AG04450 (cell line): ENCODE results near the gene GAGE13. TPM values are rescaled to one million over a fixed set of nuclear protein-coding genes. Genes with fewer than 3 reads are reported as not detected.
"Not testable (repeated sequence)": the region's sequence is repeated elsewhere in the genome, so short reads cannot be mapped to it uniquely, and the experiment has no call there.

Experiments
- CTCF ChIA-PET: fragments of 300-600, 350-600 bp; formaldehyde crosslinking; extraction: SDS; loops from one replicate; lab custom pipeline; 2022; ENCODE audit warnings: antibody characterized with exemption, inconsistent platforms; lab: Charles Lee
- POLR2A ChIA-PET: fragments of 350-600 bp; formaldehyde crosslinking; extraction: SDS; loops from one replicate; lab custom pipeline; 2021; ENCODE audit warnings: antibody characterized with exemption, inconsistent platforms; lab: Yijun Ruan, JAX
- DNase-seq: peaks from one replicate; pipeline ENCODE4 v3.0.0-alpha.2; 2011; ENCODE audit warnings: low read depth, low spot score
- H3K27ac ChIP-seq: one replicate; pipeline ENCODE4 v1.5.1; 2012; ENCODE audit warnings: low read depth, low read length, control low read depth
- H3K27me3 ChIP-seq: one replicate; pipeline ENCODE4 v1.6.0; 2012; ENCODE audit warnings: low read length; ENCODE audit not compliant: control insufficient read depth, insufficient read depth
- H3K4me3 ChIP-seq: 2 replicates; pipeline ENCODE4 v1.5.1; 2011; ENCODE audit warnings: mild to moderate bottlenecking, low read depth, low read length, control low read depth
- H3K9me3 ChIP-seq: 2 replicates; pipeline ENCODE4 v1.5.1; 2012; ENCODE audit warnings: low read length; ENCODE audit not compliant: control insufficient read depth, insufficient read depth
- polyA plus RNA-seq: library from polyadenylated mRNA; depleted of rRNA; stranded (reverse); fragments of >200 nt; gene quantifications from 2 replicates; pipeline ENCODE4 v1.2.3, GENCODE V29; 2011
- TF ChIP-seq, protein P1 (sequence below): IDR thresholded peaks from 2 replicates; pipeline ENCODE4 v1.5.1; 2011; ENCODE audit warnings: low read depth, low read length, control low read depth, inconsistent platforms

GAGE13 gene
- polyA plus RNA-seq, 1 experiment: not detected

DNA sequence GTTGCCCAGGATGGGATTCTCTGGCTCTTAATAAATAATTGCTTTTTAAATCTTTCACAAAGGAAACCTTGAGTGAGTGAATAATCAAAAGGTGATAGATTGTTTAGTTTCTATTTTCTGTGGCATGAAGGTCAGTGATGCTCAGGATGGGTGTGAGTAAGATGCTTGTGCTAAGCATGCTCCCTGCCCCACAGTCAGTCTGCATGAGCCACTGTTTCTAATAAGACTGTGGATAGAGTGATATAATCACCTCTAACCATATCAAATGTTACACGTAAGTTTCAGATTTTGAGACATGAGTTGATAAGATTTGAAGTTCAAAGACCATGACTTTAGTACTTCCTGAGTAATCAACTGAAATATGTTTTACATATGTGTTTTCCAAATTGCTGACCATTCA is 30.7 kb upstream of the GAGE13 start:
- POLR2A ChIA-PET: no interaction called here
- DNase-seq: no peak
- no peak overlapping the region for H3K27ac ChIP-seq
- H3K9me3 ChIP-seq: no peaks in the 10 kb centered on the region
- CTCF ChIA-PET: no interaction called here
- H3K27me3 ChIP-seq: no peaks in the 10 kb centered on the region
- TF ChIP-seq, protein P1, sequence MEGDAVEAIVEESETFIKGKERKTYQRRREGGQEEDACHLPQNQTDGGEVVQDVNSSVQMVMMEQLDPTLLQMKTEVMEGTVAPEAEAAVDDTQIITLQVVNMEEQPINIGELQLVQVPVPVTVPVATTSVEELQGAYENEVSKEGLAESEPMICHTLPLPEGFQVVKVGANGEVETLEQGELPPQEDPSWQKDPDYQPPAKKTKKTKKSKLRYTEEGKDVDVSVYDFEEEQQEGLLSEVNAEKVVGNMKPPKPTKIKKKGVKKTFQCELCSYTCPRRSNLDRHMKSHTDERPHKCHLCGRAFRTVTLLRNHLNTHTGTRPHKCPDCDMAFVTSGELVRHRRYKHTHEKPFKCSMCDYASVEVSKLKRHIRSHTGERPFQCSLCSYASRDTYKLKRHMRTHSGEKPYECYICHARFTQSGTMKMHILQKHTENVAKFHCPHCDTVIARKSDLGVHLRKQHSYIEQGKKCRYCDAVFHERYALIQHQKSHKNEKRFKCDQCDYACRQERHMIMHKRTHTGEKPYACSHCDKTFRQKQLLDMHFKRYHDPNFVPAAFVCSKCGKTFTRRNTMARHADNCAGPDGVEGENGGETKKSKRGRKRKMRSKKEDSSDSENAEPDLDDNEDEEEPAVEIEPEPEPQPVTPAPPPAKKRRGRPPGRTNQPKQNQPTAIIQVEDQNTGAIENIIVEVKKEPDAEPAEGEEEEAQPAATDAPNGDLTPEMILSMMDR: no peak
- no peak overlapping the region for H3K4me3 ChIP-seq

DNA sequence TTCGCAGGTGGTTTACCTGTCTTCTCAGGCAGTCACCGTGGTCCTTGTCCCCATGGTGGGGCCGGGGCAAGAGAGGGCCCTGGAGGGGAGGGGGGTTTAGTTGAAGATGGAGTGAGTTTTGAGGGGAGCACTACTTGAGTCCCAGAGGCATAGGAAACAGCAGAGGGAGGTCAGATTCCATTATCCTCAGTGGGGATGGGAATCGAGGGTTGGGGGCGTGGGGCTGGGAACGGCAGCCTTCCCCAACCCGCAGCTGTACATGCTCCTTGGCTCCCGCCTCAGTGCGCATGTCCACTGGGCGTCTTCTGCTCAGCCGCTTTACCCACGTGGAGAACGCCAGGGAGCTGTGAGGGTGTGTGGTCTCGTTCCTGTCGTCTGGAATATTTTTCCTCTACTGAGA is 28.0 kb upstream of the GAGE13 start, which contains the start of gene GAGE10:
GAGE10 (plus strand) TSS at position 301 of the 400 bp plus-strand sequence. CDS start 1,214 bp downstream, outside the sequence.
- TF ChIP-seq, protein P1: no peak
- H3K9me3 ChIP-seq: no peaks in the 10 kb centered on the region
- H3K27ac ChIP-seq: no peak within 1 kb of the TSS
- no peak within 1 kb of the TSS for H3K4me3 ChIP-seq
- DNase-seq: no peak
- POLR2A ChIA-PET: no interaction called here
- CTCF ChIA-PET: no interaction called here
- no peaks in the 10 kb centered on the region for H3K27me3 ChIP-seq

DNA sequence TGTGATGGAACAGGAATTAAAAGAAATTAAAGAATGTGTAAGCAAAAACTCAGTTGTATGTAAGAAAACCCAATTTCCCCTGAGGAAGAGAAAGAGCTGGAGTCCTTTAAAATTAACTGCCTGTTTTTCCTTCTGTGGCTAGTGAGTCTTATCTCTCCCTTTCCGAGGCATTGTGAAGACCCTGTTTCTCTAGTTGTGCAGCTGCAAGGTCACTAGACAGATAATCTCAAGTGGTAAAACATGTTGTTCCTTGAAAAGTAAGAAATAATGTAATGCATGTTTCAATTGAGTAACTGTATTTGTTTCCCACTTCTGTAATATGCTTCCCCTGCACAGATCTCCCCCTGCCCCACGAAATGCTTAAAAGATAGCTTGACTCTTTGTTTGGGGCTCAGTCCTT is 23.6 kb upstream of the GAGE13 start:
- POLR2A ChIA-PET, CTCF ChIA-PET: not testable (repeated sequence)

DNA sequence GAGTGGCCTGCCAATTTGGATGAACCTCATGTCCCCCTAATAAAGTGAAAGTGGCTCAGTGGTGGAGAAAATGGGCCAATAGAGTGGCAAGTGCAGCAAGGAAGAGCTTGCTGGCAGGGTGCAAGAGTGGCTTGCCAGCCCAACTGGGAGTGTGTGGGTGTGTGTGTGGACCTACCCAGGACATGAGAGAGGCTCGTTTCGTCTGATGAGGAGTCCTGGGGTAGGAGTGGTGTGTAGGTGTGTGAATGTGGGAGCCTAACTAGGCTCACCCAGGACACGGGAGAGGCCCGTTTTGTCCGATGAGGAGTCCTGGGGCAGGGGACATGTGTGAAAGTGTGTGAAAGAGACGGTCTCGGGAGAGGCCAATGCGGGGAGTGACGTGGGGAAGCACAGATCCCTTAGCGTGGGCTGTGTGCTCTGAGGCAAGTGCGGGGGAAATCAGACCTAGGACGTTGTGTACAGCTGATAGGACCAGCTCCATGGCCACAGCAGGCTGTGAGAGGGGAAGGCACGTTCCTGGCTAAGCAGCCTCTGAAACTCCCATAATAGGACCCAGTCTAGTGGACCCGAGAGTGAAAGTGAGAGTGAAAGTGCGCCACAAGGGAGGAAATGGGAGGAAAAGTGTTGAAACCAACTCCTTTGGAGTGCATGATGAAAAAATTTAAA is 22.6 kb upstream of the GAGE13 start:
- ChIA-PET CTCF (interaction anchor here (0.7 to 1.2 kb wide), 2 partner anchors 17 to 530 kb away, joined by 3 to 4 read pairs; no protein-coding TSS in a partner anchor), POLR2A (no interaction called here)
- Histone ChIP-seq H3K9me3 (no peaks in the 10 kb centered on the region), H3K27ac (no peak overlapping the region), H3K27me3 (no peaks in the 10 kb centered on the region), H3K4me3 (no peak overlapping the region)
- DNase-seq: no peak
- TF ChIP-seq, protein P1: no peak

More for the DNA sequence above, 23.6 kb upstream of the GAGE13 start:
- not testable (repeated sequence) for H3K9me3 ChIP-seq, H3K27me3 ChIP-seq, H3K27ac ChIP-seq, H3K4me3 ChIP-seq, DNase-seq

DNA sequence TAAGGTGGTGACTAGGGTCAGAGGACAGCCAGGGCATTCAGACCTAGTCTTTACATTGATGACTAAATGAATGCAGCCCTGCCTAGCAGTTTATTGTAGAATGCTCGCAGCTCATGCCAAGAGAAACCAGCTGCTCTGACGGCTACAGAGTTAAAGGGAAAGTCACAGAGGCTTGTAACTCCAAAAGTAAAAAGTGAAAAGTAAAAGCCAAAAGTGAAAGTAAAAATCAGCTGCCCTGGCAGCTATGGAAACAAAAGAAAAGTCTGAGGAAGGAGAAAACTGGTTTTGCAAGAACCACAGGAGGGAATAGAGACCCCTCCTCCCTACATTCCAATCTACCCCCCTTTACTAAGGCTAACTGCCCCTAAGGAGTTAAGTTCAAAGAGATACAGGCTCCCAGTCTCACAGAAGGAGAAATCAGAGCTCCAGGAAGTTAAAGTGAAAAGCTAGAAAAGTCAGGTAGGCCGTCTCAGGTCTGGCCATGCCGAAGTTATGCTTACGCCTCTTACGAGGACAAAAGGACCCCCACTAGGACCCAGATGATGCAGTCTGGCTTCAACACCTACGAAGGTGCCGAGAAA is 21.9 kb upstream of the GAGE13 start:
- Histone ChIP-seq H3K27me3 (no peaks in the 10 kb centered on the region), H3K9me3 (no peaks in the 10 kb centered on the region), H3K4me3 (peak overlapping the region; percentile 25), H3K27ac (peak overlapping the region; percentile 59)
- ChIA-PET CTCF (interaction anchor here (1.2 kb wide), 2 partner anchors 18 to 529 kb away, joined by 3 read pairs; no protein-coding TSS in a partner anchor), POLR2A (no interaction called here)
- DNase-seq: no peak
- TF ChIP-seq, protein P1: no peak
